MM.1S (cell line): ENCODE data around the gene TMEM30B.

Source experiments
- DNase-seq: peaks from one replicate; pipeline ENCODE4 v3.0.0-alpha.2; 2015
- H2AFZ ChIP-seq: fragments of 300-600 bp; sonication (generic); 2 replicates; pipeline ENCODE4 v1.6.0; 2016; ENCODE audit warnings: antibody characterized with exemption, low read length
- H3F3A ChIP-seq: fragments of 300-600 bp; sonication (generic); 2 replicates; pipeline ENCODE4 v1.6.1; 2016; ENCODE audit warnings: mild to moderate bottlenecking, antibody characterized with exemption, low read length, moderate library complexity, mixed read lengths; ENCODE audit not compliant: insufficient read depth
- H3K27ac ChIP-seq: fragments of 300-600 bp; sonication (generic); 2 replicates; pipeline ENCODE4 v1.5.1; 2016; ENCODE audit warnings: mild to moderate bottlenecking, low read length
- H3K27me3 ChIP-seq: fragments of 300-600 bp; sonication (generic); replicated peaks from 2 replicates; pipeline ENCODE4 v1.6.0; 2016; ENCODE audit warnings: low read length; ENCODE audit not compliant: insufficient read depth
- H3K36me3 ChIP-seq: fragments of 300-600 bp; sonication (generic); replicated peaks from 2 replicates; pipeline ENCODE4 v1.6.1; 2016; ENCODE audit warnings: mild to moderate bottlenecking, low read length, mixed read lengths; ENCODE audit not compliant: insufficient read depth
- H3K4me1 ChIP-seq: fragments of 300-600 bp; sonication (generic); 2 replicates; pipeline ENCODE4 v1.6.1; 2016; ENCODE audit warnings: low read length, mixed read lengths
- H3K4me2 ChIP-seq: fragments of 300-600 bp; sonication (generic); 2 replicates; pipeline ENCODE4 v1.6.0; 2016; ENCODE audit warnings: low read depth, low read length
- H3K4me3 ChIP-seq: fragments of 300-600 bp; sonication (generic); 2 replicates; pipeline ENCODE4 v1.5.1; 2016; ENCODE audit warnings: low read length, mixed read lengths
- H3K79me2 ChIP-seq: fragments of 300-600 bp; sonication (generic); 2 replicates; pipeline ENCODE4 v1.6.1; 2016; ENCODE audit warnings: mixed run types, low read length, mixed read lengths
- H3K9ac ChIP-seq: fragments of 300-600 bp; sonication (generic); 2 replicates; pipeline ENCODE4 v1.6.1; 2016; ENCODE audit warnings: low read length, mixed read lengths
- H3K9me2 ChIP-seq: fragments of 300-600 bp; sonication (generic); replicated peaks from 2 replicates; pipeline ENCODE4 v1.6.1; 2016; ENCODE audit warnings: mild to moderate bottlenecking, low read length, mixed read lengths; ENCODE audit not compliant: insufficient read depth
- H3K9me3 ChIP-seq: fragments of 300-600 bp; sonication (generic); replicated peaks from 2 replicates; pipeline ENCODE4 v1.6.1; 2016; ENCODE audit warnings: mild to moderate bottlenecking, low read length, mixed read lengths; ENCODE audit not compliant: insufficient read depth
- H4K20me1 ChIP-seq: fragments of 300-600 bp; sonication (generic); 2 replicates; pipeline ENCODE4 v1.6.1; 2016; ENCODE audit warnings: mild to moderate bottlenecking, low read length, moderate library complexity, mixed read lengths; ENCODE audit not compliant: insufficient read depth
- EZH2 ChIP-seq: fragments of 300-600 bp; sonication (generic); optimal IDR thresholded peaks from 2 replicates; pipeline ENCODE3; 2017; ENCODE audit warnings: low read depth, mild to moderate bottlenecking, antibody characterized with exemption, low read length, mixed read lengths
- EZH2phosphoT487 ChIP-seq: fragments of 300-600 bp; sonication (generic); IDR thresholded peaks from 2 replicates; pipeline ENCODE4 v1.6.1; 2018; ENCODE audit warnings: antibody characterized with exemption, low read length
- TF ChIP-seq, protein P1 (sequence below): fragments of 300-600 bp; sonication (generic); IDR thresholded peaks from 2 replicates; pipeline ENCODE4 v1.5.1; 2016; ENCODE audit warnings: antibody characterized with exemption, low read length, mixed read lengths

Gene TMEM30B

DNA sequence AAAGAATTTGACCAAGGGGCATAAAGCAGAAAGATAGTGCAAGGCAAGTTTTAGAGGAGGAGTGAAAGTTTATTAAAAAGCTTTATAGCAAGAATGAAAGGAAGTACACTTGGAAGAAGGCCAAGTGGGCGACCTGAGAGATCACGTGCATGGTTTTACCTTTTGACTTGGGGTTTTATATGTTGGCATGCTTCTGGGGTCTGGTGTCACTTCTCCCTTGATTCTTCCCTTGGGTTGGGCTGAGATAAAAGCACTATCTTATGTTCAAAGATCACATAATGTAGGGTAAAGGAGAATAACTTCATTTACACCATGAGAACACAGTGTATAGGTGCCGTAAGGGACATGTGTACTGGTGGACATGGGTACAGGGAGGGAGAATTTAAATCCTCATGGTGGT is 17.7 kb upstream of the TMEM30B start:
- no peaks in the 10 kb centered on the region for H3K36me3 ChIP-seq
- no peaks in the 10 kb centered on the region for H4K20me1 ChIP-seq
- no peak overlapping the region for H3K4me3 ChIP-seq
- no peak overlapping the region for H3K4me2 ChIP-seq
- no peak for DNase-seq
- no peaks in the 10 kb centered on the region for H3F3A ChIP-seq
- TF ChIP-seq, protein P1, sequence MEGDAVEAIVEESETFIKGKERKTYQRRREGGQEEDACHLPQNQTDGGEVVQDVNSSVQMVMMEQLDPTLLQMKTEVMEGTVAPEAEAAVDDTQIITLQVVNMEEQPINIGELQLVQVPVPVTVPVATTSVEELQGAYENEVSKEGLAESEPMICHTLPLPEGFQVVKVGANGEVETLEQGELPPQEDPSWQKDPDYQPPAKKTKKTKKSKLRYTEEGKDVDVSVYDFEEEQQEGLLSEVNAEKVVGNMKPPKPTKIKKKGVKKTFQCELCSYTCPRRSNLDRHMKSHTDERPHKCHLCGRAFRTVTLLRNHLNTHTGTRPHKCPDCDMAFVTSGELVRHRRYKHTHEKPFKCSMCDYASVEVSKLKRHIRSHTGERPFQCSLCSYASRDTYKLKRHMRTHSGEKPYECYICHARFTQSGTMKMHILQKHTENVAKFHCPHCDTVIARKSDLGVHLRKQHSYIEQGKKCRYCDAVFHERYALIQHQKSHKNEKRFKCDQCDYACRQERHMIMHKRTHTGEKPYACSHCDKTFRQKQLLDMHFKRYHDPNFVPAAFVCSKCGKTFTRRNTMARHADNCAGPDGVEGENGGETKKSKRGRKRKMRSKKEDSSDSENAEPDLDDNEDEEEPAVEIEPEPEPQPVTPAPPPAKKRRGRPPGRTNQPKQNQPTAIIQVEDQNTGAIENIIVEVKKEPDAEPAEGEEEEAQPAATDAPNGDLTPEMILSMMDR = no peak
- TF ChIP-seq EZH2 = no peak
- no peak overlapping the region for H2AFZ ChIP-seq
- H3K9ac ChIP-seq = no peak overlapping the region
- H3K4me1 ChIP-seq = no peaks in the 10 kb centered on the region
- H3K9me3 ChIP-seq = no peaks in the 10 kb centered on the region
- no peaks in the 10 kb centered on the region for H3K27me3 ChIP-seq
- H3K9me2 ChIP-seq = no peaks in the 10 kb centered on the region
- no peak overlapping the region for H3K27ac ChIP-seq
- no peaks in the 10 kb centered on the region for H3K79me2 ChIP-seq

DNA sequence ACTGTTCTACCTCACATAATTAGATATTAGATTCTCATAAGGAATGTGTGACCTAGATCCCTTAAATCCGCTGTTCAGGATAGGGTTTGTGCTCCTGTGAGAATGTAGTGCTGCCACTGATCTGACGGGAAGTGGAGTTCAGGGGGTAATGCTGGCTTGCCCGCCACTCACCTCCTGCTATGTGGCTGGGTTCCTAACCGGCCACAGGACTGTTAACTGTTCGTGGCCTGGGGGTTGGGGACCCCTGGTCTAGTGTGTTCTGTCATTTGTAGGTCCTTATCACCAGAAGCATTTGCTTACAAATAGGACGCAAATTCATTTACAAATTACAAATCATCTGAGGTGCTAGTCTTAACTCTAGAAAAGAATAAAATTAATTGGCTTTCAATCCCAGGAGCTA is 16.4 kb upstream of the TMEM30B start:
- H3K4me1 ChIP-seq = no peaks in the 10 kb centered on the region
- no peaks in the 10 kb centered on the region for H3K9me2 ChIP-seq
- H3K36me3 ChIP-seq = no peaks in the 10 kb centered on the region
- no peak overlapping the region for H3K4me2 ChIP-seq
- no peaks in the 10 kb centered on the region for H3F3A ChIP-seq
- H3K9ac ChIP-seq = no peak overlapping the region
- no peak overlapping the region for H3K27ac ChIP-seq
- H2AFZ ChIP-seq = no peak overlapping the region
- no peaks in the 10 kb centered on the region for H3K9me3 ChIP-seq
- H4K20me1 ChIP-seq = no peaks in the 10 kb centered on the region
- no peak for DNase-seq
- H3K27me3 ChIP-seq = no peaks in the 10 kb centered on the region
- H3K4me3 ChIP-seq = no peak overlapping the region
- no peaks in the 10 kb centered on the region for H3K79me2 ChIP-seq
- TF ChIP-seq EZH2phosphoT487 = no peak
- TF ChIP-seq, protein P1 = no peak
- no peak for TF ChIP-seq EZH2

DNA sequence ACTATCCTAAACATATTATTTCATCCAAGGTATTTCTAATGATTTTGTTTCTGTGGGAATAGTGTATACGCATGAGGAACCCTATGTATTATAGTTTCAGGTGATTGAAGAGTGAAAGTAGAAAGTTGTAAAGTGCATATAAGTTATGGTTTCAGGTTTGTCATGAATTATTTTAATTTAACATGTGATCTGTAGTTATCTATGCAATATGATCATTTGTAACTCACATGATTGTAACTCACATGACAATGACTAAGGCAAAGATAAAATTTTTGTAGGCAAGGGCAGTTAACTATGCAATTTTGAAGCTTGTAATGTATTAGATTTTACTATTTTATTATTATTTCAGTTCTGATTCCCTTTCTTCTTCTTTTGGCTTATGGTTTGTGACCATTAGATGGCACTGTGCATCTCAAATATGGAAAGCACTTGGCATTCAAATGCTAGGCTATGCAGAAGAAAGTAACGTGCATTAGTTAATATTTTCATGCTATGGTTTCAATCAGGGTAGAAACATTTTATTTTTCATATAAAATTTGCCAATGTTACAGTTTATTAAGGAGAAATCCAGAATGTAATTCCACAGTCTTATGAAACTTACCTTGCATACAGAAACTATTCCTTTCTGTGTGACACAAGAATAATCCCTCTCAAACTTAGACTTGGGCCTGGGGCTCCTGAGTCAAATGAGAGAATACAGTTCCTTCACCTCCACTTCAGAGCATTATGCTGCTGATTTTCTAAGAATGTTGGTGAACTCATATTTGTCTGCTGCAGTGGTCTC is 15.8 kb upstream of the TMEM30B start:
- Histone ChIP-seq H3K27me3 (no peaks in the 10 kb centered on the region), H3K36me3 (no peaks in the 10 kb centered on the region), H3K4me2 (no peak overlapping the region), H2AFZ (no peak overlapping the region), H3K4me3 (no peak overlapping the region), H3K9me2 (no peaks in the 10 kb centered on the region), H3K9ac (no peak overlapping the region), H3K79me2 (no peaks in the 10 kb centered on the region), H3K4me1 (no peaks in the 10 kb centered on the region), H3F3A (no peaks in the 10 kb centered on the region), H3K27ac (no peak overlapping the region), H4K20me1 (no peaks in the 10 kb centered on the region), H3K9me3 (no peaks in the 10 kb centered on the region)
- TF ChIP-seq, protein P1 = peak; percentile 38
- no peak for TF ChIP-seq EZH2phosphoT487
- TF ChIP-seq EZH2 = no peak
- no peak for DNase-seq
